NB4 (cell line): ENCODE measurements around the gene FAU.

Experiments used
- DNase-seq: peaks from one replicate; pipeline ENCODE4 v3.0.0; 2010; ENCODE audit warnings: low read depth
- H3K4me3 ChIP-seq: one replicate; pipeline ENCODE4 v1.5.1; 2011; ENCODE audit warnings: mild to moderate bottlenecking, low read depth, low read length, moderate library complexity
- CTCF ChIP-seq: IDR thresholded peaks from one replicate; pipeline ENCODE4 v1.5.1; 2012; ENCODE audit warnings: low read depth, low read length
- MAX ChIP-seq: IDR thresholded peaks from 2 replicates; pipeline ENCODE4 v1.6.1; 2011; ENCODE audit warnings: low read depth, low read length
- MYC ChIP-seq: IDR thresholded peaks from 2 replicates; pipeline ENCODE4 v1.6.1; 2011; ENCODE audit warnings: low read depth, low read length
- POLR2A ChIP-seq: IDR thresholded peaks from 2 replicates; pipeline ENCODE4 v1.6.1; 2011; ENCODE audit warnings: mild to moderate bottlenecking; ENCODE audit not compliant: insufficient read length; ENCODE audit errors: extremely low read depth

FAU gene

GRCh38 chr11:65115361-65116082 is 6.4 kb downstream of the FAU start:
- DNase-seq = peak; percentile 12
- TF ChIP-seq POLR2A (no peak), MAX (no peak), MYC (no peak), CTCF (no peak)

GRCh38 chr11:65114538-65115171 is 7.3 kb downstream of the FAU start:
- H3K4me3 ChIP-seq = no peak overlapping the region
- TF ChIP-seq CTCF (no peak), MYC (no peak), POLR2A (peak; percentile 3)
- peak; percentile 11 for DNase-seq

More at GRCh38 chr11:65115361-65116082, 6.4 kb downstream of the FAU start:
- H3K4me3 ChIP-seq = no peak overlapping the region

GRCh38 chr11:65113839-65114238 is 8.1 kb downstream of the FAU start:
- peak; percentile 7 for DNase-seq
- no peak overlapping the region for H3K4me3 ChIP-seq
- TF ChIP-seq POLR2A (no peak), MAX (no peak), CTCF (no peak), MYC (no peak)

DNA sequence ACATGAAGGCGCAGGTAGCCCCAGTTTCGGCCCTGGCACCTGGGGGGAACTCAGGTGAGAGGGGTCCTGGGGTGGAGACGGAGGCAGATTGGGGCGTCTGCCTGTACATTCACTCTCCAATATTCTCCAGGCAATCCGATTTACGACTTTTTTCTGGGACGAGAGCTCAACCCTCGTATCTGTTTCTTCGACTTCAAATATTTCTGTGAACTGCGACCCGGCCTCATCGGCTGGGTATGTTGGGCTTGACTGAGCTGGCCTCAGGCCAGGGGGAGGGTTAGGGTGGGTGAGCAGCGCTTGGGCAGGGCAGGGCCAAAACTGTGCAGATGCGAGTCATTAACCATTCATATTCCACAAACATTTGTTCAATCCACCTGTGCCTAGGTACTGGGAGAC is 8.6 kb downstream of the FAU start:
- DNase-seq = no peak
- H3K4me3 ChIP-seq = no peak overlapping the region
- TF ChIP-seq MAX (no peak), CTCF (no peak), POLR2A (no peak), MYC (no peak)

- TF ChIP-seq CTCF (peak; percentile 79), MAX (peak; percentile 26), POLR2A (no peak), MYC (peak; percentile 45; the same call in 1 of the 2 replicates)
- peak overlapping the region; percentile 59 for H3K4me3 ChIP-seq
- peak; percentile 74 for DNase-seq
These were observed 9.2 kb downstream of the FAU start for GRCh38 chr11:65112546-65113360.
